A549 (cell line): ENCODE data around the gene KCNN3.

Source experiments
- BCL3 ChIP-seq: fragments of >200 bp; sonication (Bioruptor Twin); formaldehyde crosslinking; IDR thresholded peaks from 3 replicates; pipeline ENCODE4 v1.6.1; 2016
- CTCF ChIP-seq: fragments of >200 bp; sonication (Bioruptor Twin); formaldehyde crosslinking; IDR thresholded peaks from 3 replicates; pipeline ENCODE4 v1.5.1; 2016
- EP300 ChIP-seq, 2 experiments: fragments of >200 bp; sonication (Bioruptor Twin); formaldehyde crosslinking; IDR thresholded peaks; 2 replicates in 1 of 2; 3 replicates in 1 of 2; pipeline ENCODE4 v1.6.1; 2016 to 2017
- GATA3 ChIP-seq: IDR thresholded peaks from 2 replicates; pipeline ENCODE4 v1.6.1; 2012; ENCODE audit warnings: borderline replicate concordance
- JUN ChIP-seq, 2 experiments: fragments of >200 bp; sonication (Bioruptor Twin); formaldehyde crosslinking; IDR thresholded peaks; 2 replicates in 1 of 2; 3 replicates in 1 of 2; pipeline ENCODE4 v1.6.1; 2016 to 2017
- MAZ ChIP-seq: fragments of 150-350 bp; IDR thresholded peaks from 2 replicates; pipeline ENCODE4 v1.6.1; 2014; ENCODE audit warnings: antibody characterized with exemption, low read depth, low read length, borderline replicate concordance
- REST ChIP-seq: fragments of 200-600 bp; sonication (generic); IDR thresholded peaks from 2 replicates; pipeline ENCODE4 v1.6.1; 2016; ENCODE audit warnings: antibody characterized with exemption, mild to moderate bottlenecking, moderate library complexity
- RNF2 ChIP-seq: fragments of 200-600 bp; sonication (generic); IDR thresholded peaks from 2 replicates; pipeline ENCODE4 v1.6.1; 2016; ENCODE audit warnings: low read depth, mild to moderate bottlenecking, antibody characterized with exemption, moderate library complexity, borderline replicate concordance
- SREBF2 ChIP-seq: fragments of 450-650 bp; IDR thresholded peaks from 2 replicates; pipeline ENCODE4 v1.6.1; 2014; ENCODE audit warnings: mild to moderate bottlenecking, moderate library complexity
- TP53 ChIP-seq: fragments of 250-450 bp; sonication (Bioruptor Pico); IDR thresholded peaks from 2 replicates; pipeline ENCODE4 v1.5.0; 2021; ENCODE audit warnings: mild to moderate bottlenecking, moderate library complexity
- ZFP36 ChIP-seq: fragments of 450-650 bp; IDR thresholded peaks from 2 replicates; pipeline ENCODE4 v1.6.1; 2014; ENCODE audit warnings: borderline replicate concordance; ENCODE audit not compliant: partially characterized antibody

GRCh38 chr1:154707901-154708463, 162.1 kb downstream of the KCNN3 start:
- TF ChIP-seq CTCF: no peak
- TF ChIP-seq GATA3: no peak
- TF ChIP-seq BCL3: no peak
- TF ChIP-seq SREBF2: no peak
- TF ChIP-seq MAZ: no peak
- TF ChIP-seq RNF2: no peak
- TF ChIP-seq TP53: no peak
- TF ChIP-seq JUN (IDR thresholded peaks at IDR 0.05): no peak
- no peak for TF ChIP-seq EP300 (IDR thresholded peaks at IDR 0.05)
- TF ChIP-seq REST: no peak
- no peak for TF ChIP-seq ZFP36
